Measurements from ENCODE around the gene TATDN2.

The TATDN2 gene

GRCh38 chr3:10280571-10280970 lies 32.3 kb downstream of the TATDN2 start:
- DNase-seq (ENCODE audit: low spot score): no peak
- POLR2A ChIA-PET (ENCODE audit: low non-redundant PET): no interaction called here
- no peak for TF ChIP-seq CTCF (conservative IDR thresholded peaks at IDR 0.05; ENCODE audit: low read depth)
- CTCF ChIA-PET: interaction anchor here (0.6 to 1.3 kb wide), 2 partner anchors 22 to 253 kb away, joined by 3 read pairs; no protein-coding TSS in a partner anchor
- H3K27ac ChIP-seq: no peak overlapping the region

DNA sequence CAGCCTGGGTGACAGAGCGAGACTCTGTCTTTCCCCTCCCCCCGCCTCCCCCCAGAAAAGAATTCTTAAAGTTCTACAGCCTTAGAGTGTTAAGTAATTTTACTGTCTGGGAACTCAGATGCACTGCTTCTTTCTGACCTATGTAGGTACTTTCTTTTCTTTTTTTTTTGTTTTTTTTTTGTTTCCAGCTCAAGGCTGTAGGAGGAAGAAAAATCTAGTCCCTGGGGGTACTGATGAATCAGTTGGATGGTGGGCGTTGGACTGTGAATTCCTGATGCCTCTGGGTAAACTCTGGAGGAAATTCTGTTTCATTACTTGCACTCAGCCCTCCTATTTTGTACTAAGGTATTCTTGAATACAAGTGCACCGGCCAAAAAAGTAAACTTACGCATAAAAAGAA lies 33.7 kb downstream of the TATDN2 start:
- TF ChIP-seq CTCF (conservative IDR thresholded peaks at IDR 0.05; ENCODE audit: low read depth): no peak
- H3K27ac ChIP-seq: no peak overlapping the region
- ChIA-PET CTCF (no interaction called here), POLR2A (ENCODE audit: low non-redundant PET) (no interaction called here)
- DNase-seq (ENCODE audit: low spot score): no peak

GRCh38 chr3:10283638-10284037 lies 35.4 kb downstream of the TATDN2 start:
- 0 out of 2 replicates have a peak overlapping the region, but pooled peaks have one; percentile 3 for H3K27ac ChIP-seq
- no peak for DNase-seq (ENCODE audit: low spot score)
- POLR2A ChIA-PET (ENCODE audit: low non-redundant PET): no interaction called here
- CTCF ChIA-PET: no interaction called here
- TF ChIP-seq CTCF (conservative IDR thresholded peaks at IDR 0.05; ENCODE audit: low read depth): no peak

- no peak overlapping the region for H3K27ac ChIP-seq
- CTCF ChIA-PET: no interaction called here
- POLR2A ChIA-PET (ENCODE audit: low non-redundant PET): no interaction called here
- no peak for TF ChIP-seq CTCF (conservative IDR thresholded peaks at IDR 0.05; ENCODE audit: low read depth)
- no peak for DNase-seq (ENCODE audit: low spot score)
Observed at GRCh38 chr3:10284496-10284895, 36.2 kb downstream of the TATDN2 start.

- no peak for TF ChIP-seq CTCF (conservative IDR thresholded peaks at IDR 0.05; ENCODE audit: low read depth)
- CTCF ChIA-PET: no interaction called here
- no peak overlapping the region for H3K27ac ChIP-seq
- POLR2A ChIA-PET (ENCODE audit: low non-redundant PET): no interaction called here
- DNase-seq (ENCODE audit: low spot score): no peak
Observed at GRCh38 chr3:10285272-10286132, 37.2 kb downstream of the TATDN2 start.

GRCh38 chr3:10286133-10286524 lies 37.9 kb downstream of the TATDN2 start:
- no peak for DNase-seq (ENCODE audit: low spot score)
- POLR2A ChIA-PET (ENCODE audit: low non-redundant PET): no interaction called here
- TF ChIP-seq CTCF (conservative IDR thresholded peaks at IDR 0.05; ENCODE audit: low read depth): no peak
- H3K27ac ChIP-seq: no peak overlapping the region
- CTCF ChIA-PET: no interaction called here

Data from RWPE1 (cell line).